ENCODE results near the gene CSPG5.
A peak's percentile ranks its signal among the peaks of the same experiment; 100 is the strongest.

Gene CSPG5

GRCh38 chr3:47513125-47513929 is 65.3 kb downstream of the CSPG5 start, which contains the start of gene ELP6:
Gene ELP6 (minus strand): TSS chr3:47513712. CDS start chr3:47513590, 122 bp downstream.
- peak; percentile 90 for TF ChIP-seq POLR2A (IDR thresholded peaks at IDR 0.05; ENCODE audit: low read depth, low read length)
- DNase-seq (ENCODE audit: insufficient read length, low spot score) (peak; percentile 96), FAIRE-seq (peak; percentile 20)

DNA sequence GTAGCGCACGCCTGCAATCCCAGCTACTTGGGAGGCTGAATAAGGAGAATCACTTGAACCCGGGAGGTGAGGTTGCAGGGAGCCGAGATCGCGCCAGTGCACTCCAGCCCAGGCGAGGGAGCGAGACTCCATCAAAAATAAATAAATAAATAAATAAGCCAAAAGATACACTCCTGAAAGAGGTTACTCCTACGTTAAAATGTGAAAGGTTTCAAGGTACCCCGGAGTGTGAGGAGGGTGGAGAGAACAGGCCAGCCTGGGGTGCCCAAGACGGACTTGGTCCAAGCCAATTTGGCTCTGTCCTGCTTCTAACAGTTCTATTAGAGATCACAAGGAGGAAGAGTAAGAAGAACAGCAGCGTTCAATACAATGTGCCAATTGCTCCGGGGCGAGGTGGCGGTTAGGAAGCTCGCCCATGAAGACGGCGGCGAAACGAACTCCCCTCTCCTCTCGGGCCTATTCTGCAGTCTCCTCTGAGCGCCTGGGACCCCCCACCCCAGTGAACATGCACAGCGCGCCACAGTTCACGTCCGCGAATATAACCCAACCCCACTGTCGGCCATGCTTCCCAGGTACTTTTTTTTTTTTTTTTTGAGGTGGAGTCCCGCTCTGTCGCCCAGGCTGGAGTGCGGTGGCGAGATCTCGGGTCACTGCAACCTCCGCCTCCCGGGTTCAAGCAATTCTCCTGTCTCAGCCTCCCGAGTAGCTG is 66.1 kb downstream of the CSPG5 start:
- FAIRE-seq (no peak), DNase-seq (ENCODE audit: insufficient read length, low spot score) (no peak)
- no peak for TF ChIP-seq POLR2A (IDR thresholded peaks at IDR 0.05; ENCODE audit: low read depth, low read length)

Measured in H54 (cell line).